GM18517 (cell line): ENCODE data around the gene CTSS.
"Not testable (repeated sequence)": the region's sequence is repeated elsewhere in the genome, so short reads cannot be mapped to it uniquely, and the experiment has no call there.

Experiments
- ATAC-seq: cut with Tn5 transposase; IDR thresholded peaks from one replicate; pipeline ENCODE4 v1.9.1; 2021; ENCODE audit warnings: mild to moderate bottlenecking, moderate library complexity; ENCODE audit not compliant: unreplicated experiment

Gene CTSS

DNA sequence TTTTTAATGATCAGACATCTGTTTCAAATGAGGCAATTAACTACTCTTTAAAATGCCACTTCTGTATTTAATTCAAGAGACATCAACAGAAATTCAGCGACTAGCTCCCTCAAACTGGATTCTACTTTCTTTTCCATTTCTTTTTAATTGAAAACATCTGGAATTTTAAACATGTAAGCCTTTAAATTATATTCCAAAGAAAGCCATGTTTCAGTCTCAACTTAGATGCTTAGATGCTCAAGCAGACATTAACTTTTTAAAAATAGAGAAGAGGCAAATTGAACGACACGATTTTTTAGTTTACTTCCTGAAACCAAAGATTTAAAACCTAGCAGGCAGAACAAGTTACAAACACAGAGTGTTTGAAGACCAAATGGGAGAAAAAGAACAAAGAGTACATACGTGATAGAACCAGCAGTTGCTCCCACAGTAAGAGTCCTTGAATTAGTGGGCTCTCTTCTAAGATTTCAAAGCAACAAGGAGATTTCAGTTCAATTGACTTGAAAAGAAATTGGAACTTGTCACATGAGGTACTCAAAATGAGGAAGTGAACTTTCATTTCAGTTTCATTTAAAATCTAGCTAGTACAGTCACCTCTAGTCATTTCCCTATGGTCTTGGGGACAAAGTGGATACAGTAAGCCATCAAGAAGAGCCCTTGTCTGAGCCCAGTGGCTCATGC, at the start of gene CTSS:
TSS of gene CTSS (minus strand) at position 483 of the 681 bp plus-strand sequence. CDS start 1,015 bp downstream, outside the sequence.
- peak; percentile 86 for ATAC-seq

- no peak for ATAC-seq
These were observed 47.6 kb upstream of the CTSS start for GRCh38 chr1:150813028-150813707.

DNA sequence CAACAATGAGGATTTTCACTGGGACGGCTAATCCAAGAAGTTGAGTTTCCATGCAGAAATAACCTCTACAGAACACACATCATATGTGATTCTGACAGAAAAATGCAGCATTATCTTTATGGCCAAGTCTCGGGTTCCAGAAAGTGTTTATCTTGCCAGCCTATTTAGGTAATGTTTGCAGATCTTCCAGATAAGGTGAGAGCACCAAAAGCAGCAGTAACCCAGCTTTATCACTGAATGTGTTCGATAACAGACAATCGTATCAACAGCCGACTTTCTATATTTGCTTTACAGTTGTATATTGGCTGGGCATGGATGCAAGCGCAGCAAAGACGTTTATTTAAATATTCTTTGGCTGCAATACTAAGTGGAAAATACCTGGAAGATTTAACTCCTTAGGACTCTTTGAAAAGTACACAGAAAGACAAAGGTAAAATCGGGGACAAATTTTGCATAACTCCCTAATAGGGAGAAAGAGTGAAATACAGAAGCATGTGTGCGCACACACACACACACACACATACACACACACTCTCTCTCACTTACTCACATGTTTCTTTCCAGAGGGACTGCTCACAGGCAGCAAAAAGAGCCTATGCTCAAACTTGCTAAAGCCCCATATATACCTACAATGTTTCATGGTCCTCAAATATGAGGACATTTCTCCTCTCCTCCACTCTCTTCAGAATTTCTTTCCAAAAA, 45.5 kb upstream of the CTSS start:
- no peak for ATAC-seq

DNA sequence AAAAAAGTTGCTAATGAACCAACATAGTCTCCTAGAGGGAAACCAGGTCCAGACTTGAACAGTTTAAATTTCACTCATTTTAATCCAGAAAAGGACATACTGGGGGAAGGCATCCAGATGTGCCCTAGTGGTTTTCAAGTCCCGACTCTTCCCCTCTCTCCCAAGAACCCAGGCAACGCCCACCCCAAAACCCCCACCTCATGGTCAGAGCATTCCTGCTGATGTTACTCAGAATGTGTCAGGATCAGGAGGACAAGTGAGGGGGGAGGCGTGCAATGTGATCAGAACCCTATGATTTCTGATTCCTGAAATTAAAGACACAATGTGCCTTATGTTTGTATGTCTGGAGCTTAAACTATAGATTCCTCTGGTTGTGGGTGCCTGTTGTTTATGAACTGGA, 44.1 kb upstream of the CTSS start:
- ATAC-seq = no peak

DNA sequence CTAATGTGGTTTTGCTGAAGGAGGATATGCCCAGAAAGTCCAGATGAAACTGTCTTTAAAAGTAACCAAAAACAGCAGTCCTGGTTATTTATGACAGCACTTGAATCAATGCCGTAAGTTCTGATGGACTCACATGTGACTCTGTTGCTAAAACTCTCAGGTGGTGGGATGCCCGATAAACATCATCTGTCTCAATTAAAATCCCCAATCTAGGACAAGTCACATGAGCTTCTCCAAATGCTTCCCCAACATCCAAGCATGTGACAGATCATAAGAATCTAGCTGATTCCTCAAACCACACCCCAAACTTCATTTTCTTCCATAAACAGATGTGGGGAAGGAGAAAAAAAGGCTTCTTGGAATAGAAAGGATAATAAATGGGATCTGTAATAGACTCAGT, 43.3 kb upstream of the CTSS start:
- ATAC-seq = no peak

- no peak for ATAC-seq
These were observed 42.5 kb upstream of the CTSS start, which contains the start of gene CTSK for GRCh38 chr1:150808121-150808520. Gene CTSK (minus strand): TSS chr1:150808260. CDS start chr1:150806805, 1,455 bp downstream.

- no peak for ATAC-seq
These were observed 41.9 kb upstream of the CTSS start for GRCh38 chr1:150807249-150808023.

DNA sequence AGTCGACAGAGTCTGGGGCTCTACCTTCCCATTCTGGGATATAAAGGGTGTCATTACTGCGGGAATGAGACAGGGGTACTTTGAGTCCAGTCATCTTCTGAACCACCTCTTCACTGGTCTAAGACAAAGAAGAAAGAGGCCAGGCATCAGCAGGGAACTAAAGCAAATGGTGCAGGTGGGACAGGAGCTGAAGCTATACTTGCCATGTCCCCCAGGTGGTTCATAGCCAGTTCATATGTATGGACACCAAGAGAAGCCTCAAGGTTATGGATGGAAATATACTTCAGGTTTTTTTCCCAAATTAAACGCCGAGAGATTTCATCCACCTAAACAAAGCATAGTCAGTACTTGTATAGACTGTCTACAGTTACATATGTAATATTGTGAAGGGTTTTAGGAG, 40.3 kb upstream of the CTSS start:
- ATAC-seq = no peak

- no peak for ATAC-seq
These were observed 39.1 kb upstream of the CTSS start for GRCh38 chr1:150804671-150805070.

DNA sequence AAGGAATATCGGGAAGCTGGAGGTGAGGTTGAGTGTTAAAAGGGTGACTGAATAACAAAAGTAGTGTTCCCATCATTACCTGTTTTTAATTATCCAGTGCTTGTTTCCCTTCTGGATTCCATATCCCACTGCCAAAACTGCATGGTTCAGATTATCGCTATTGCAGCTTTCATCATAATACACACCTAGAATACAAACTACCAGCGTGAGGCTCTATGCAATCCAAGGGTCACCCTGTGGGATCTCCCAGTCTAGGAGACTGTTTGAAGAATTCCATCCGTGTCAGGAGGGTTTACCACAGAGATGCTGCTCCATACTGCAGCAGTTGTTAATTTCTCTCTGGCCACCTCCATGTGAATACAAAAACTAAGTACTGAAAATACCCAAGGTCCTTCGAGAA, 33.5 kb upstream of the CTSS start:
- ATAC-seq = no peak

DNA sequence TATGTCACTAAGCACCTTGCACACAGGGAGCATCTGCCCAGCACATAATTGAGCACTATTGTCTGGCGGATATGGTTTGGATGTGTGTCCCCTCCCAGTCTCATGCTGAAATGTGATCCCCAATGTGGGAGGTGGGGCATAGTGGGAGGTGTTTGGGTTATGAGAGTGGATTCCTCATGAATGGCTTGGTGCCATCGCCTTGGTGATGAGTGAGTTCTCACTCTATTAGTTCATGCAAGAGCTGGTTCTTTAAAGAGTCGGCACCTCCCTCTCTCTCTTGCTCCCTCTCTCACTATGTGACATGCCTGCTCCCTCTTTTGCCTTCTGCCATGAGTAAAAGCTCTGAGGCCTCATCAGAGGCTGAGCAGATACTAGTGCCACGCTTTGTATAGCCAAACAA, 32.9 kb upstream of the CTSS start:
- no peak for ATAC-seq

DNA sequence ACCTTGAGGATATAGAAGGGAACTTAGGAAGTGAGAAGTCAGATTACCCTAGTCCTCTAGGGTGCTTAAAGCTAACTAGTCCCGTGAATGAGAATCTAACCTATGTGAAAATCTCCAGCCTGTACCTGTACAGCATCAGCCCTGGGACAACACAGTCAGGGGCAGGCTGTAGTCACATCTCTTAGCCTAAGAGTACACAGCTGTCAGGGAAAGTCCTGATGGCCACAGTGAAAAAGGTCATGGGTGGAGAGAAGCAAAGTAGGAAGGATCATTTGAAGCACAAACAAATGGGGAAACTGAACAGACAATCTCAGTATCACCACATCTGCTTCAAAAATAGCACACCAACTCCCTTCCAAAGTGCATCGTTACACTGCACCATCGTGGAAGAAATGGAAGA, 30.8 kb upstream of the CTSS start:
- ATAC-seq = no peak

- ATAC-seq = not testable (repeated sequence)
These were observed 28.2 kb upstream of the CTSS start for GRCh38 chr1:150793778-150794177.

DNA sequence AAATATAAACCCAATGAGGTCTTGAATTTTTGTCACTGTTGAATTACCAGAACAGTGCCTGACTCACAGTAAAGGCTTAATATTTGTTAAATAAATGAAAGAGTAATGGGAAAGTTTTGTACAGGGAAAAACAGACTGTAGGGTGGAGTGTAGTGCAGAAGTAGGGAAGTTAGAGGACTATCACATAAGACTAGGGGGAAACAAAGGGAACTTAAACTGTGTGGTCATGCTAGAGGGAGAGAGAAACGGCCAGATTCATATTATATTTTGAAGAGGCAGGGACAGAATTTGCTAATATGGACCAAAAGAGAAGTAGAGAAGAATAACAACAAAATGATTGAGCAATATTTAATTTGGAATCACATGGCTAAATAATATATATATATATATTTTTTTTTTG, 27.6 kb upstream of the CTSS start:
- ATAC-seq = no peak

DNA sequence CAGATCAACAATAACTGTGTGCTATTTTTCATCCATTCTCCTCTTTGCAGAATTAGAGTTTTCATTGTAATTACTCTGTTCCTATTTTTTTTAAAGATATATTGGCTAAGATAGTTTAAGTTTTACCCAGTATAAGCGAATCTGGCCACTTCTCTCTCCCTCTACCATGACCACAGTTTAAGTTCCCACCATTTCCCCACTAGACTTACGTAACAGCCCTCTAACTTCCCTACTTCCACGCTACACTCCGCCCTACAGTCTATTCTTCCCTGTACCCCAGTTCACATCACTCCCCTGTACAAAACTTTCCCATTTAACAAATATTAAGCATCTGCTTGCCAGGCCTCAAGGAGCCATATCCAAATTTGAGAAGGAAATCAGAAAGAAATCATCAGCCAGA, 26.0 kb upstream of the CTSS start:
- ATAC-seq = no peak

DNA sequence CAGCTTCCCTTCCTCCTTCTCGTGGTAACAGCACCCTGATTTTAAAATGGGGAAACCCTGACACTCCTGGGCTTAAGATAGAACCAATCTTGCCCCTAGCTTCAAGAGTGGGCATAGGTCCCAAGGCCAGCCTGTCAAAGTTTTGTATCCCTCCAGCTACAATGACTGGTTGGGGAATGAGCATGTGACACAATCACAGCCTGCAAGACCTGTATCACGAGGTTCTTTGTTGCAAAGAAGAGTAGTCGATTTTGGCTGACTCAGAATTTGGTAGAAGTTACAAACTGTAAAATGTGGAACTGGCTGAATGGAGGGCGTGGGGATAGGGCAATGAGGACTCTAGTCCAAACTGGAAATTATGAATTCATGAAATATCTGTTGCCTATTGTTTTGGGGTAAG, 23.8 kb upstream of the CTSS start:
- ATAC-seq = no peak

GRCh38 chr1:150788946-150789345, 23.4 kb upstream of the CTSS start:
- ATAC-seq = no peak

DNA sequence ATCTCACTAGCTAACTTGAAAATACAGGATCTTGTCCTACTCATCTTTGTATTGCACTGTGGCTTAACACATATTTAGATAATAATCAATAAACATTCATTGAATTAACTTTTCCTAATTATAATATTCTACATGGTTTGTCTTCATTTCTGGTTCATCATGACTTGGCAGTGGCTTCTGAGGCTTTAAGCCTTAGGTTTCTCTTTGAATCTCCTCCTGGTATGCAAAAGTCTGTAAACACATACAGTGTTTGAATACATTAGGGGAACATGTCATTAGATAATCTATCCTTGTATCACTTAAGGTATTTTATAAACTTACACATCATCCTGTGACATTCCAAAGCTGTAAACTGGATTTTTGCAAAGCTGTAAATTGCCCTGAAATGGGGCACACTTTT, 21.9 kb upstream of the CTSS start:
- ATAC-seq = no peak

DNA sequence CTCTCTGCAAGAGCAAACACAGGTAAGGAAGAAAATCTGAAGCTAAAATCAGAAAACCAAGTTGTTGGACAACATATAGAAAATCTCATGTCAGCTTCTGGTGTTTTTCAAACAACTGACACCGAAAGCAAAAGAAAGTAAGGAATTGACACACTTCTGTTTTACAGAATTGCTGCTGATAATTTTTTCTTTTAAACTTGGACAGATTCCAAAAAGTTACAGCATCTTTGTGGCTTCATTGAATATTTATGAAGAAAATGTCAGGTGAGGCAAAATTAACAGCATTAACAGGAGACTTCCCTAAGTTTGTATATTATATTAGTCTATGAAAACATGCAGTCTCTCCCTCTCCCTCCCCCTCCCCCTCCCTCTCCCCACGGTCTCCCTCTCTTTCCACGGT, 14.9 kb upstream of the CTSS start:
- no peak for ATAC-seq

DNA sequence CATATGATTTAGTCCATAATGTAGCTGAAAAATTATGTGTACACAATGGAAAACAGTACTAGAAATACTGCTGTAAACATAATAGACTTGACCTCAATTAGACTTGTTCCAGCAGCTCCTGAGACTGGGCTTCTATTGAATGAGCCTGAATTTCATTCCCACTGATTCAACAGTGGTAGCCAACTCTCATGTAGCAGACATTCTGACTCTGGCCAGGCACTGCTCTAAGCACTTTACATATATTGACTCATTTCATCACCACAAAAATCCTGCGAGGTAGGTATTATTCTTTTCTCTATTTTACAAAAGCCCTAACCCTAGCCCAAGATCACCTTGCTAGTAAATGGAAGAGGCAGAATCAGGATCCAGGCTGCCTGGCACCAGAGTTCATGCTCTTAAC, 12.8 kb upstream of the CTSS start:
- no peak for ATAC-seq

GRCh38 chr1:150777544-150777943, 12.0 kb upstream of the CTSS start:
- no peak for ATAC-seq
